NK-92 treated with Interleukin-12 subunit alpha and Interleukin-12 subunit beta, amount 100 ng/mL, for 24 hours (cell line): ENCODE results near the gene EVA1B.

Source experiments
- DNase-seq: peaks from one replicate; lab custom pipeline; 2025; lab: John Stamatoyannopoulos, UW

Gene EVA1B

GRCh38 chr1:36345353-36345752, 21.9 kb upstream of the EVA1B start:
- no peak for DNase-seq

GRCh38 chr1:36344395-36344680, 20.9 kb upstream of the EVA1B start:
- no peak for DNase-seq

- no peak for DNase-seq
Observed at GRCh38 chr1:36343651-36344394, 20.4 kb upstream of the EVA1B start.

- DNase-seq: no peak
Observed at GRCh38 chr1:36342426-36343185, 19.2 kb upstream of the EVA1B start.

GRCh38 chr1:36341626-36342320, 18.3 kb upstream of the EVA1B start:
- DNase-seq: no peak

GRCh38 chr1:36339615-36340014, 16.2 kb upstream of the EVA1B start:
- no peak for DNase-seq

- no peak for DNase-seq
Observed at GRCh38 chr1:36339215-36339614, 15.8 kb upstream of the EVA1B start.

GRCh38 chr1:36337830-36338229, 14.4 kb upstream of the EVA1B start:
- no peak for DNase-seq

GRCh38 chr1:36330940-36331339, 7.5 kb upstream of the EVA1B start:
- DNase-seq: no peak

GRCh38 chr1:36329817-36330216, 6.4 kb upstream of the EVA1B start:
- no peak for DNase-seq

GRCh38 chr1:36328713-36329112, 5.3 kb upstream of the EVA1B start:
- DNase-seq: no peak

- DNase-seq: no peak
Observed at GRCh38 chr1:36328088-36328480, 4.6 kb upstream of the EVA1B start.

GRCh38 chr1:36327421-36328087, 4.1 kb upstream of the EVA1B start:
- DNase-seq: peak; percentile 22

- no peak for DNase-seq
Observed at GRCh38 chr1:36326499-36326898, 3.1 kb upstream of the EVA1B start.

- DNase-seq: no peak
Observed at GRCh38 chr1:36324353-36324703, 883 bp upstream of the EVA1B start.

- DNase-seq: no peak
Observed at GRCh38 chr1:36322786-36323635, 434 bp downstream of the EVA1B start.

- DNase-seq: no peak
Observed at GRCh38 chr1:36322041-36322785, 1.2 kb downstream of the EVA1B start.

- DNase-seq: no peak
Observed at GRCh38 chr1:36321119-36321951, 2.1 kb downstream of the EVA1B start.

- DNase-seq: no peak
Observed at GRCh38 chr1:36320767-36321118, 2.7 kb downstream of the EVA1B start.

GRCh38 chr1:36320291-36320761, 3.1 kb downstream of the EVA1B start:
- DNase-seq: no peak
